Liver (tissue), 9 donors: ENCODE results near the gene CELF2. TPM values are rescaled to one million over a fixed set of nuclear protein-coding genes. Genes with fewer than 3 reads are reported as not detected.

ENCODE experiments used
- DNase-seq: peaks from one replicate; pipeline ENCODE4 v3.0.0-alpha.2; 2017; ENCODE audit warnings: low spot score
- H3K27ac ChIP-seq, 2 donors: one replicate each; pipeline ENCODE4 v1.7.0; 2013; ENCODE audit warnings: inconsistent platforms in 2 of 2, low read length in 2 of 2, control low read depth in 1 of 2, low read depth in 1 of 2, mild to moderate bottlenecking in 1 of 2
- H3K27me3 ChIP-seq, 4 donors: one replicate each; pipeline versions ENCODE4 v1.6.1 to v1.7.0; 2013; ENCODE audit warnings: low read length in 3 of 4, inconsistent platforms in 1 of 4, mild to moderate bottlenecking in 1 of 4, moderate library complexity in 1 of 4; ENCODE audit not compliant: control insufficient read depth in 4 of 4, insufficient read depth in 4 of 4
- H3K36me3 ChIP-seq, 4 donors: one replicate each; pipeline versions ENCODE4 v1.6.1 to v1.7.0; 2013; ENCODE audit warnings: low read length in 3 of 4, mild to moderate bottlenecking in 3 of 4, low read depth in 1 of 4, moderate library complexity in 1 of 4; ENCODE audit not compliant: control insufficient read depth in 4 of 4, insufficient read depth in 3 of 4
- H3K4me1 ChIP-seq, 4 donors: one replicate each; pipeline versions ENCODE4 v1.6.1 to v1.7.0; 2013; ENCODE audit warnings: low read length in 3 of 4, mild to moderate bottlenecking in 3 of 4, moderate library complexity in 1 of 4; ENCODE audit not compliant: control insufficient read depth in 4 of 4, insufficient read depth in 4 of 4
- H3K4me3 ChIP-seq, 3 donors: one replicate each; pipeline versions ENCODE4 v1.6.1 to v1.7.0; 2013; ENCODE audit warnings: low read length in 3 of 3, control low read depth in 1 of 3, low read depth in 1 of 3, mild to moderate bottlenecking in 1 of 3
- H3K9ac ChIP-seq, 2 donors: one replicate each; pipeline ENCODE4 v1.7.0; 2013; ENCODE audit warnings: low read length in 2 of 2, mild to moderate bottlenecking in 2 of 2, moderate library complexity in 2 of 2, control low read depth in 1 of 2, low read depth in 1 of 2
- H3K9me3 ChIP-seq, 4 donors: one replicate each; pipeline versions ENCODE4 v1.6.1 to v1.7.0; 2013; ENCODE audit warnings: low read length in 3 of 4; ENCODE audit not compliant: control insufficient read depth in 4 of 4
- ATF3 ChIP-seq: IDR thresholded peaks from 2 replicates; pipeline ENCODE4 v1.6.1; 2016; ENCODE audit warnings: antibody characterized with exemption
- CTCF ChIP-seq: fragments of 150-350 bp; IDR thresholded peaks from 2 replicates; pipeline ENCODE4 v1.5.1; 2017; ENCODE audit warnings: improper control_type of control experiment, low read depth, low read length; ENCODE audit not compliant: missing input control
- EGR1 ChIP-seq, 2 donors: IDR thresholded peaks; 2 replicates each; pipeline ENCODE4 v1.6.1; 2016 to 2018; ENCODE audit warnings: antibody characterized with exemption in 2 of 2, low read depth in 2 of 2
- FOXA1 ChIP-seq: IDR thresholded peaks from 2 replicates; pipeline ENCODE4 v1.6.1; 2016; ENCODE audit warnings: antibody characterized with exemption
- FOXA2 ChIP-seq: IDR thresholded peaks from 2 replicates; pipeline ENCODE4 v1.6.1; 2016; ENCODE audit warnings: antibody characterized with exemption
- GABPA ChIP-seq, 2 donors: IDR thresholded peaks in 1 of 2; conservative IDR thresholded peaks in 1 of 2; 2 replicates each; pipeline ENCODE4 v1.6.1; 2016; ENCODE audit warnings: antibody characterized with exemption in 2 of 2, mild to moderate bottlenecking in 1 of 2, moderate library complexity in 1 of 2
- HNF4A ChIP-seq, 2 donors: conservative IDR thresholded peaks; 2 replicates each; pipeline ENCODE4 v1.6.1; 2016; ENCODE audit warnings: antibody characterized with exemption in 2 of 2, mild to moderate bottlenecking in 2 of 2
- HNF4G ChIP-seq: IDR thresholded peaks from 2 replicates; pipeline ENCODE4 v1.6.1; 2016; ENCODE audit warnings: antibody characterized with exemption
- JUND ChIP-seq, 2 donors: IDR thresholded peaks; 2 replicates each; pipeline ENCODE4 v1.6.1; 2016; ENCODE audit warnings: antibody characterized with exemption in 2 of 2
- MAX ChIP-seq: IDR thresholded peaks from 2 replicates; pipeline ENCODE4 v1.6.1; 2016; ENCODE audit warnings: antibody characterized with exemption
- NR2F2 ChIP-seq: IDR thresholded peaks from 2 replicates; pipeline ENCODE4 v1.6.1; 2016; ENCODE audit warnings: antibody characterized with exemption
- RAD21 ChIP-seq, 2 donors: IDR thresholded peaks; 2 replicates each; pipeline ENCODE4 v1.6.1; 2016; ENCODE audit warnings: antibody characterized with exemption in 2 of 2, mild to moderate bottlenecking in 2 of 2
- REST ChIP-seq: IDR thresholded peaks from 2 replicates; pipeline ENCODE4 v1.6.1; 2016; ENCODE audit warnings: antibody characterized with exemption, mild to moderate bottlenecking
- RXRA ChIP-seq, 2 donors: IDR thresholded peaks; 2 replicates each; pipeline ENCODE4 v1.6.1; 2017 to 2018; ENCODE audit warnings: antibody characterized with exemption in 2 of 2, mild to moderate bottlenecking in 1 of 2
- SP1 ChIP-seq: IDR thresholded peaks from 2 replicates; pipeline ENCODE4 v1.6.1; 2018; ENCODE audit warnings: antibody characterized with exemption, mild to moderate bottlenecking
- TAF1 ChIP-seq: conservative IDR thresholded peaks from 2 replicates; pipeline ENCODE4 v1.6.1; 2016; ENCODE audit warnings: antibody characterized with exemption, mild to moderate bottlenecking
- YY1 ChIP-seq: IDR thresholded peaks from 2 replicates; pipeline ENCODE4 v1.6.1; 2016; ENCODE audit warnings: antibody characterized with exemption, mild to moderate bottlenecking
- ZBTB33 ChIP-seq: IDR thresholded peaks from 2 replicates; pipeline ENCODE4 v1.6.1; 2016; ENCODE audit warnings: antibody characterized with exemption
- WGBS: extraction: QIAGEN DNeasy Blood & Tissue Kit; methylation state at CpG from one replicate; pipeline ENCODE4 v1.1.7; 2013; 5-methylcytosine and 5-hydroxymethylcytosine counted together
- polyA plus RNA-seq, 2 donors: library from polyadenylated mRNA; stranded (reverse) in 1 of 2; unstranded in 1 of 2; fragments of 200-250 nt in 1 of 2; fragments of >200 nt in 1 of 2; fragmentation: Nextera tagmentation in 1 of 2; extraction: Ambion mirVana in 1 of 2; gene quantifications; one replicate each; pipeline versions ENCODE4 v1.2.1 to v1.2.3, GENCODE V29; 2013 to 2015
- total RNA-seq, 2 donors: library from RNA; depleted of rRNA; stranded (reverse); fragments of >200 nt; gene quantifications; one replicate each; pipeline ENCODE4 v1.2.3, GENCODE V29; 2014
- donor health status: healthy.
- donor health status: healthy.
- donor health status: healthy.
- donor health status: healthy.
- donor health status: healthy.

CELF2 gene
- total and polyA plus RNA-seq, 4 donors = 1.4 to 8.5 (median 5.6) TPM

GRCh38 chr10:11166550-11166949 lies 148.9 kb downstream of the CELF2 start (continued):
- TF ChIP-seq SP1 = no peak
- TF ChIP-seq NR2F2 = no peak
- TF ChIP-seq HNF4A (conservative IDR thresholded peaks at IDR 0.05) = no peak

- H3K4me3 ChIP-seq = peak overlapping the region in 1 of 3 donors; percentile 42
- DNase-seq = no peak
- TF ChIP-seq TAF1 (no peak), HNF4A (conservative IDR thresholded peaks at IDR 0.05) (no peak), RXRA (IDR thresholded peaks at IDR 0.05) (no peak), MAX (no peak), GABPA (IDR thresholded peaks at IDR 0.05 in 1 of 2, conservative IDR thresholded peaks at IDR 0.05 in 1 of 2) (no peak), HNF4G (no peak), RAD21 (IDR thresholded peaks at IDR 0.05) (no peak), SP1 (no peak), CTCF (no peak), FOXA1 (no peak), ATF3 (no peak), FOXA2 (no peak), EGR1 (IDR thresholded peaks at IDR 0.05; ENCODE audit: low read depth in 2 of 2) (no peak), NR2F2 (no peak), REST (no peak), ZBTB33 (no peak), YY1 (no peak), JUND (IDR thresholded peaks at IDR 0.05) (no peak)
- WGBS = 69% methylated on average over 7 of the region's 7 CpGs
- no peaks in the 10 kb centered on the region for H3K9me3 ChIP-seq
- H3K36me3 ChIP-seq = no peaks in the 10 kb centered on the region
- no peak overlapping the region for H3K9ac ChIP-seq
- no peak overlapping the region for H3K27ac ChIP-seq
- peaks cover 0 to 5% (median 4%) of the 10 kb centered on the region in 4 donors for H3K4me1 ChIP-seq
- peaks cover 0 to 3% (median 0%) of the 10 kb centered on the region in 4 donors for H3K27me3 ChIP-seq
Measured at GRCh38 chr10:11167233-11167966, 149.7 kb downstream of the CELF2 start.
